Sigmoid colon (tissue), 4 donors: ENCODE measurements around the gene APLF.

Experiments used
- EP300 ChIP-seq, 4 donors: sonication (generic); formaldehyde crosslinking; IDR thresholded peaks; one replicate each; pipeline ENCODE4 v1.6.1; 2017; ENCODE audit warnings: antibody characterized with exemption in 4 of 4
- POLR2A ChIP-seq, 2 donors: fragments of 450-650 bp; IDR thresholded peaks; one replicate each; pipeline ENCODE4 v1.6.1; 2016; ENCODE audit warnings: antibody characterized with exemption in 2 of 2, mild to moderate bottlenecking in 2 of 2, moderate library complexity in 2 of 2
- POLR2AphosphoS5 ChIP-seq, 4 donors: sonication (generic); formaldehyde crosslinking; IDR thresholded peaks; one replicate each; pipeline ENCODE4 v1.6.1; 2017; ENCODE audit warnings: antibody characterized with exemption in 4 of 4
- TF ChIP-seq, protein P1 (sequence below), 4 experiments: fragments of 450-650 bp in 3 of 4; fragments of 200-600 bp in 1 of 4; IDR thresholded peaks; one replicate each; pipeline ENCODE4 v1.5.1; 2016 to 2019; ENCODE audit warnings: antibody characterized with exemption in 4 of 4, mild to moderate bottlenecking in 3 of 4, moderate library complexity in 2 of 4

- TF ChIP-seq POLR2A (IDR thresholded peaks at IDR 0.05) (no peak), POLR2AphosphoS5 (IDR thresholded peaks at IDR 0.05) (no peak), EP300 (IDR thresholded peaks at IDR 0.05) (no peak)
- TF ChIP-seq, protein P1, sequence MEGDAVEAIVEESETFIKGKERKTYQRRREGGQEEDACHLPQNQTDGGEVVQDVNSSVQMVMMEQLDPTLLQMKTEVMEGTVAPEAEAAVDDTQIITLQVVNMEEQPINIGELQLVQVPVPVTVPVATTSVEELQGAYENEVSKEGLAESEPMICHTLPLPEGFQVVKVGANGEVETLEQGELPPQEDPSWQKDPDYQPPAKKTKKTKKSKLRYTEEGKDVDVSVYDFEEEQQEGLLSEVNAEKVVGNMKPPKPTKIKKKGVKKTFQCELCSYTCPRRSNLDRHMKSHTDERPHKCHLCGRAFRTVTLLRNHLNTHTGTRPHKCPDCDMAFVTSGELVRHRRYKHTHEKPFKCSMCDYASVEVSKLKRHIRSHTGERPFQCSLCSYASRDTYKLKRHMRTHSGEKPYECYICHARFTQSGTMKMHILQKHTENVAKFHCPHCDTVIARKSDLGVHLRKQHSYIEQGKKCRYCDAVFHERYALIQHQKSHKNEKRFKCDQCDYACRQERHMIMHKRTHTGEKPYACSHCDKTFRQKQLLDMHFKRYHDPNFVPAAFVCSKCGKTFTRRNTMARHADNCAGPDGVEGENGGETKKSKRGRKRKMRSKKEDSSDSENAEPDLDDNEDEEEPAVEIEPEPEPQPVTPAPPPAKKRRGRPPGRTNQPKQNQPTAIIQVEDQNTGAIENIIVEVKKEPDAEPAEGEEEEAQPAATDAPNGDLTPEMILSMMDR (IDR thresholded peaks at IDR 0.05) = no peak
These were observed 121.2 kb downstream of the APLF start for GRCh38 chr2:68588589-68588988.
